GM18868 (cell line): ENCODE results near the gene SLF1.
A peak's percentile ranks its signal among the peaks of the same experiment; 100 is the strongest.

Experiments used
- ATAC-seq: cut with Tn5 transposase; IDR thresholded peaks from one replicate; pipeline ENCODE4 v1.9.1; 2021; ENCODE audit warnings: mild to moderate bottlenecking, moderate library complexity; ENCODE audit not compliant: unreplicated experiment

The SLF1 gene

DNA sequence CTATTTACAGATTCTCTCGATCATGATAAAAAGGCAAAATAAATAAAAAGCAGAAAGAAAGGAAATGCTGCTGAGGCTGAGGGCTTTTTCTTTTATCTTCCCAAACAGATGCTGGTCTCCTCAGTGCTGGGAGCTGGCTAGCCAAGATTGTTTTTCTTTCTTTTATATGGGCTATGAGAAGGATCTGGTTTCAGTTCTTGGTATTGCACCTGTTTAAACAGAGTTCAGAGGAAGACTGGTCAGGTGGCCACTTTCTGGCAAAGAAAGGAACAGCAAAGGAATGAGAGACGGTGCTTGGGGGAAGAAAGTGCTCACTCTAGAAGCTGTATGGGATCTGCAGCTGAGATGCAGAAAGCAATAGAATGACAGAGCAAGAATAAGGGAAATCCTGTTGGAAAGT lies 88.9 kb downstream of the SLF1 start:
- peak; percentile 53 for ATAC-seq

DNA sequence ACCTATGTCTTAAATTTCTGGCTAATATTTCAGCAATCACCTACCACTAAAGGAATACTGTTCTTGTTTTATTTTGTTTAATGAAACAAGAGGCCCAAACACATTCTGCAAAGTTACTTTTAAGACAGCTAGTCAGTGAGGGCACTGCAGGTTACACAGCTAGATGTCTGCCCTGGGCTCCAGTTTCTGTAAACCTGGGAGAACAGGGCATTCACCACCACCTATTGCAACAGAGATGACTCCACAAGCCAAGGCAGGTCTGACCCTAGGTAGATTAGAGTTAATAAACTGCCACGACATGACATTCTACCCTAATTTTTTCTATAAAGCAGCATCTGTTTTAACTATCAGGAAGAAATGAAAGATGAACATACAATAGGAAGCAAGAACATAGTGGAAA lies 90.8 kb downstream of the SLF1 start:
- ATAC-seq, result no peak

DNA sequence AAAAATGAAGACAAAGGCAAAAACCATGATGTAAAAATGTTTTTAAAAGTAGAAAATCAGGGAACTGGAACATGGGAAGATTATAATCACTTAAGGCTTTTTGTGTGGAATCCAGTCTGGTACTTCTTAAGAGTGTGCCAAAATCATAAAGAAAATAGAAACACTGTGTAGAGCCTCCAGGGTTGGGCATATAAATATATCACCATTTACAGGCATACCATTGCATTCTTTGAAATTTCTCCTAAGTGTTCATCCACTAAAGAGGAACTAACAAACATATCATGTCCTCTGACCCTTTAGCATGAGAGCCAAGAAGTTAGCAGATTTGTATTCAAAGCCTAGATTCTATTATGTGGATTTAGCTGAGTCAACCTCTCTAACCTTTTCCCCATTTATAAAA lies 93.3 kb downstream of the SLF1 start:
- no peak for ATAC-seq

DNA sequence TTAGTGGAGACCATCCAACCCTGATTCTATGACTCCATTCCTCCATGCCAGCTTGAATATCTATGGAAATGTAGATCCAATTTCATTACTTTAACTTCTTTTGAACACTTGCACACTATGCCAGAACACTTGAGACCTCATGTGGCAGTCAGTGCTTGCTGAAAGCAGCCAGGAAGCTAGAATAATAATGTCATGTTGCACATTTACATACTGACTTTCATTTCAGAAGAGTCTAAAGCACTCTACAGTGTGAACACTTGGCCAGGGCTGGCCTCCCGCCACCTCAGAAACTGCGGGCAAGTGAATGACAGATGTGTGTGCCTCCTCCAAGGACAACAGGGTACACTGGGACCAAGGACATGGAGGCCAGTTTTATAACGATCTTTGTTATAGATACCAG lies 97.3 kb downstream of the SLF1 start:
- ATAC-seq, result no peak

DNA sequence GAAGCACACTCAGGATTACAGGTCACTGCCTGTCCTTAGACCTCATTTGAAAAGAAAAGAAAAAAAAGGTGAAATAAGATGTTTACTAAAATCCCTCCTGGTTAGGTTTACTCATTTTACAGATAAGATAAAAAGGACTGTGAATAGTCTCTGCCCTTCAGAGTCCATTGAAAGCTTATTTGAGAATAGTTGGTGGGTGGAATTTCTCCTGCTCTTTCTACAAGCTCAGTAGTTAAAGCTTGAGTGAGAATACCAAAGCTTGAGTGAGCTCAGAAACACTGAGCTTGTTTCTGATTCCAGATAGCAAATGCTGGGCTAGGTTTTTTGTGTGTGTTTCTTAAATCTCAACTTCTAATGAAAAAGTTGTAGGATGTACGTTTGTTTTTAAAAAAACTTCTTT lies 106.7 kb downstream of the SLF1 start:
- no peak for ATAC-seq

DNA sequence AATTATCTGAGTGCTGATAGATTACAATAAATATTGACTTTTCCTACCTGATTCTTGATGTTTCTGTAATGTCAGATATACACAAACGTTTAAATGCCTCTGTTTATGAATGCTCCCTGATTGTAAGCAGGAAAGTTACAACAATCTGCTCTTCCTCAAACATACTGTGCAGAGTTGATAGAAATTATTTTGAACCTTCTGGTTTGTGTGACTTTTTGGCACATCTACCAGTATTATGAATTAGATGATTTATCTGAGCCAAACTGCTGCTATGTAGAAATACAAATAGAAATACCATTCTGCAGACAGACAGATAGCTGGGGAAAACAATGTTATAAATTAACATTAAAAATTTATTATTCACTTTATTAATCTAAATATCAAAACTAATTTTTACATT lies 113.0 kb downstream of the SLF1 start:
- no peak for ATAC-seq

DNA sequence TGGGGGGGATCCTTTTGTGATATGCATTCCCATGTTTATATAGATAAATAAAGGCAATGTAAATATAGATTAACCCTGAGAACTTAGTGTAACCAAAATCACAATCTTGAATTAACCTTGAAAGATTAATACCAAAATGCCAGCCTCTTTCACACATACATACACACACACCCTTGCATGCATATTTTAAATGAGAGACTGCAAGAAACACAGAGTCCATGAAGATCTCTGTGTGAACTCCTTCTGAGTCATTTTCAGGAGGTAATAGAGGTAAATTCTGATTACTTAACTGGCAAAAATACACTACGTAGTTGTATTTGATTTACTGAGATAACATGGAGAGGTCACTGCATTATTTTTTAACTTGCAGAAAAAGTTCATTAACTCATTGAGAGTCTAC lies 118.0 kb downstream of the SLF1 start:
- ATAC-seq, result no peak

DNA sequence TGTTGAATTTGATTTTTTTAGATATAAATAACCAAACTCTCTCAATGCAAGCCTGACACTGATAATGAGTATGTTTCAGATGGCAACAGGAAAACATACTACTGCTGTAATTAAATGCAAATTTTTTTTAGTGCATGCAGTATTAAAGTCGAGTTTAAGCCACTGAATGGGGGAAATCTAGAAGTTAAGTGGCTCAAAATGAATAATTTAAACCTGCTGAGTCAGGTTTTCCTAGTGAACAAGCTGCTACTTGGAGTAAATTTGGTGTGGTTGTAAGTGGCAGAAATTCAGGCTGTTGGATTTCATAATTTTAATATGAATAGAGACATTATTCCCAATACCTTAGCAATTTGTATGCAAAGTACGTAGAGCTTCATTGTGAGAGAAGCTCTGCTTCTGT lies 121.8 kb downstream of the SLF1 start:
- ATAC-seq, result no peak

DNA sequence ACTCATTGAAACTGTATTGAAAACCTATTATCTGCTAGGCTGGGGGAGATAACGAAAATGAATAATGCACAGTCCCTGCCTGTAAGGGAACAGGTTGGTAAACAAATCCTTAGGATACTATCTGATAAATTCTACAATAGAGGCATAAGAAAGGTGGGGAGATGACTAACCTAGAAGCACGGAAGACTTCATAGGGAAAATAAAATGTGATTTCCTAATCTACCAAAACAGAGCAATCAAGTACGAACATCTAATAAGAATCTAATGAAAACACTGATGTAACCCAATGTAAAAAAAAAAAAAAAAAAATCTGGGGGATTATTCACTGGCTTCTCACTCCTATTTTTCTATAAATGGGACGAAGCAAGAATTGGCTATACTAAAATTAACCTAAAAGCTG lies 124.4 kb downstream of the SLF1 start:
- ATAC-seq, result no peak

DNA sequence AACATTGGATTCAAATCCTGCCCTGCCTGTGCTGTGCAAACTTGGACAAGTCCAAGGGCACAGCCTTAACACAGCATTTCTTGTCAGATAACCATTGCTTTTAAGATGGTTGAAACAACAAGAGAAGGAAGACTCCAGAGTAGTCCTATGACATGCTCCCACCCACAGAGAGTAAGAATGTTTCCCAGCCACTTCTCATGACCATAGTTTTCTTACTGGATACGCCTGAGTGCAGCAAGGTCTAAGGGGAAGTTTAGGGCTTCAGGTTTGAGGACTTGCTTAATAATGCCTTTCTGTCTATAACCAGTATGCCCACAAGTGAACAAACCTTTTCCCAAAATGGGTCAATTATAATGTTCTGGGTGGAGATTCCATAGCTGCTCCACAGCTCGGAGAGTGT lies 126.4 kb downstream of the SLF1 start:
- peak; percentile 27 for ATAC-seq

DNA sequence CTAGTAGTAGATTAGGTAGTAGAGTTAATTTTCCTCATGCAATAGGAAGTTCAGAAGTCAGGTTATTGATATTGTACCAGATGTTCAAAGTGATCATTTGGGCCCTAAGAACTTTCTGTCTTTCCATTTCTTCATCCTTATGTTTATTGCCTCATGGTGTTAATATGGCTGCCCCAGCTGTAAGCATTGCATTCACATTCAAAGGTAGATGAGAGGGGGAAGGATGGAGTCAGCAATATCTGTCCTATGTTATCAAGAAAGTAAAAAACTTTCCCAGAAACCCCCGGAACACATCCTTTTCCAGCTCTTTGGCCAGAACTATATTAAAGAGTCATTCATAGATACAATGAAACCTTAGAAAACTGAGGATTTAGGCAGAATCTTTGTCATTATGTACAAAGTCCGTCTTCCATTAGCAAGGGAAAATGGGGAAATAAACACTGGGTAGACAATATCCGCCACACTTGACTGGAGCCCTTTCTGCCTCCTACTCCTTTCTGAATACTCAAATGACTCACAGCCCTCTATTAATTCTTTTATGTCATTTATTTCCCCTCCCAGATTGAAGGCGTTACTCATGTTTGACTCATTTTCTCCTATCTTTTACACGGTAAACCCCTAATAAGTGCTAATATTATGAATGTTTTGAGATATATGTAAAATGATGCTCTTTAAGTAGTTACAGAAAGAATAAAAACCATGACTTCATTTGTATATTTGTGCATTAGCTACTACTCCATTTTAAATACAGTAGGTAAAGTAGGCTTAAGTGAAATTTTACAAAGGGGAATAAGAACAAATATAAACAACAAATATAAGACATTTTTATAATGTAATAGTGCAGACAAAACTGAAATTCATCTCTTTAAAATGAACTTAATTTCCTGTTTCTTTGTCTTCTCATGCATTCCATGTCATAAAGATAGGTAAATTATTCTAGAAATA lies 127.6 kb downstream of the SLF1 start:
- ATAC-seq, result peak; percentile 78

DNA sequence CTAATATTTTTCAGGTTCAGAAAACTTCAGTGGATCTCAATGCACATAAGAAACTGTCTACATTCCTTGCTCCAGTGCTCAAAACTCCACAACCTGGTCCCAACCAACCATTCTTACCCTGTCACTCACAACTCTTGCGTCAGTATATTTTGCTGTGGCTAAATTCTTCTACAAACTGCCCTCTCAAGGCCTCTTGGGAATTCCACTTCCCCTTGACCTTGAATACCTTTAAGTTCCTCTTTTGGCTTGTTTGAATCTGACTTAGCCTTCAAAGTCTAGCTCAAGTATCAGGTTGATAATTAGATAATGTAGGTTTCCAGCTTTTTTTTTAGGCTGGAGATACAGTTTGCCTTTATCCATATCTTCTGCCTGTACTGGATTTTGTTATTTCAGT lies 128.3 kb downstream of the SLF1 start:
- peak; percentile 38 for ATAC-seq
